Measurements from ENCODE around the gene ALPL. TPM values are rescaled to one million over a fixed set of nuclear protein-coding genes. Genes with fewer than 3 reads are reported as not detected.

ALPL gene
- total RNA-seq, 1 experiment from 2014 or later: 84.8 TPM

DNA sequence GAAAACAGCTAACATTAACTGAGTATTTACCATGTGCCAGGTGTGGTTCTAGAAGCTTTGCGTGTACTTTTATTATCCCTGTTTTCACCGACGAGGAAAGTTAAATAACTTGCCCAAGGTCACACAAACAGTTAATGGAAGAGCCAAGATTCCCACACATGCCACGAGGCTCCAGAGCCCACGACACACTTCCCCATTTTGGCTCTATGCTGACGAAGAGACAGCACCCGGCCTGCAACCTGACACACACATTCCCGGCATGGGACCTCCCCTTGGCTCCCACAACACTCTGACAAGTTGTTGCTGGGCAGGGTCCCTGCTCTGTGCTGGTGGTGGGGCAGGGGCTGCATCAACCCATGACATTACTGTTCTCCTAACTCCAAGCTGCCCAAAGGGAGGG, 107.1 kb downstream of the ALPL start:
- no CpG with 5 or more reads among the region's 8 CpGs for WGBS (ENCODE audit: extremely low coverage, insufficient read length, low lambda C conversion rate)
- no peaks in the 10 kb centered on the region for H3K79me2 ChIP-seq (ENCODE audit: insufficient read depth, low read length)
- H2BK15ac ChIP-seq (ENCODE audit: low read depth, low read length): no peak overlapping the region
- H4K5ac ChIP-seq (ENCODE audit: insufficient read length, low read depth, low read length): no peak overlapping the region
- H3K4me3 Mint-ChIP-seq: no peak overlapping the region; a peak in 1 of 5 replicates
- no peaks in the 10 kb centered on the region; a peak in 2 of 7 replicates for H3K36me3 Mint-ChIP-seq (ENCODE audit: insufficient read depth in 1 of 3, low read depth in 3 of 3)
- H3K18ac ChIP-seq (ENCODE audit: insufficient read length, low read depth, low read length): no peak overlapping the region
- no peak overlapping the region for H3K56ac ChIP-seq (ENCODE audit: insufficient read length, low read depth, low read length)
- no peak overlapping the region for H2BK120ac ChIP-seq (ENCODE audit: low read depth, low read length, poor library complexity, severe bottlenecking)
- no peaks in the 10 kb centered on the region; the same call in 1 of the 2 replicates for H3K27me3 ChIP-seq (ENCODE audit: insufficient read depth, low read length)
- peaks cover 4% of the 10 kb centered on the region for H3K27me3 Mint-ChIP-seq (ENCODE audit: low read depth)
- TF ChIP-seq, protein P1, sequence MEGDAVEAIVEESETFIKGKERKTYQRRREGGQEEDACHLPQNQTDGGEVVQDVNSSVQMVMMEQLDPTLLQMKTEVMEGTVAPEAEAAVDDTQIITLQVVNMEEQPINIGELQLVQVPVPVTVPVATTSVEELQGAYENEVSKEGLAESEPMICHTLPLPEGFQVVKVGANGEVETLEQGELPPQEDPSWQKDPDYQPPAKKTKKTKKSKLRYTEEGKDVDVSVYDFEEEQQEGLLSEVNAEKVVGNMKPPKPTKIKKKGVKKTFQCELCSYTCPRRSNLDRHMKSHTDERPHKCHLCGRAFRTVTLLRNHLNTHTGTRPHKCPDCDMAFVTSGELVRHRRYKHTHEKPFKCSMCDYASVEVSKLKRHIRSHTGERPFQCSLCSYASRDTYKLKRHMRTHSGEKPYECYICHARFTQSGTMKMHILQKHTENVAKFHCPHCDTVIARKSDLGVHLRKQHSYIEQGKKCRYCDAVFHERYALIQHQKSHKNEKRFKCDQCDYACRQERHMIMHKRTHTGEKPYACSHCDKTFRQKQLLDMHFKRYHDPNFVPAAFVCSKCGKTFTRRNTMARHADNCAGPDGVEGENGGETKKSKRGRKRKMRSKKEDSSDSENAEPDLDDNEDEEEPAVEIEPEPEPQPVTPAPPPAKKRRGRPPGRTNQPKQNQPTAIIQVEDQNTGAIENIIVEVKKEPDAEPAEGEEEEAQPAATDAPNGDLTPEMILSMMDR (conservative IDR thresholded peaks at IDR 0.05): no peak
- no peak overlapping the region for H2BK20ac ChIP-seq (ENCODE audit: low read depth, low read length, poor library complexity, severe bottlenecking)
- H3K9me3 ChIP-seq (ENCODE audit: control insufficient read depth, low read depth, low read length): no peaks in the 10 kb centered on the region
- no peak overlapping the region for H3K9ac ChIP-seq (ENCODE audit: extremely low read depth, insufficient read length, low read length)
- H4K20me1 ChIP-seq (ENCODE audit: control insufficient read depth, insufficient read depth, insufficient read length): no peaks in the 10 kb centered on the region
- no peak overlapping the region for H2AFZ ChIP-seq (ENCODE audit: low read length)
- peaks cover 7 to 24% of the 10 kb centered on the region in 2 experiments for H3K4me1 Mint-ChIP-seq
- no peak overlapping the region for H2BK12ac ChIP-seq (ENCODE audit: insufficient read length, low read depth, low read length)
- H3K14ac ChIP-seq (ENCODE audit: insufficient read depth, low read length): no peak overlapping the region
- no peak overlapping the region for H3K23ac ChIP-seq (ENCODE audit: insufficient read length, low read depth, low read length)
- H3K27ac ChIP-seq (ENCODE audit: insufficient read length, low read depth, low read length): no peak overlapping the region
- no peak overlapping the region for H2BK5ac ChIP-seq (ENCODE audit: insufficient read length, low read length)
- no peaks in the 10 kb centered on the region for H3K79me1 ChIP-seq (ENCODE audit: insufficient read depth, low read depth, low read length, poor library complexity, severe bottlenecking)
- H3T11ph ChIP-seq (ENCODE audit: low read length): no peak overlapping the region
- H3K9me3 Mint-ChIP-seq: no peaks in the 10 kb centered on the region; a peak in 1 of 5 replicates
- no peak overlapping the region for H3K4ac ChIP-seq (ENCODE audit: low read depth, low read length)
- H4K91ac ChIP-seq (ENCODE audit: insufficient read length, low read depth, low read length): no peak overlapping the region
- no peak for DNase-seq
- no peak overlapping the region for H3K4me2 ChIP-seq (ENCODE audit: insufficient read depth, insufficient read length, low read length)
- no peaks in the 10 kb centered on the region; the same call in 1 of the 2 replicates for H3K4me1 ChIP-seq (ENCODE audit: insufficient read depth, low read length)
- no peak overlapping the region for H2AK5ac ChIP-seq (ENCODE audit: insufficient read length, low read length)
- H3K23me2 ChIP-seq (ENCODE audit: insufficient read length, low read depth, low read length, poor library complexity, severe bottlenecking): peaks cover 4% of the 10 kb centered on the region
- H4K8ac ChIP-seq (replicated peaks; ENCODE audit: insufficient read length, low read depth, low read length): no peak overlapping the region
- no peak overlapping the region for H3K27ac Mint-ChIP-seq
